SHP77 (cell line): ENCODE measurements around the gene CDKN1C.

Experiments used
- DNase-seq, 2 experiments: peaks; one replicate each; lab custom pipeline; 2025; lab: John Stamatoyannopoulos, UW

The CDKN1C gene

DNA sequence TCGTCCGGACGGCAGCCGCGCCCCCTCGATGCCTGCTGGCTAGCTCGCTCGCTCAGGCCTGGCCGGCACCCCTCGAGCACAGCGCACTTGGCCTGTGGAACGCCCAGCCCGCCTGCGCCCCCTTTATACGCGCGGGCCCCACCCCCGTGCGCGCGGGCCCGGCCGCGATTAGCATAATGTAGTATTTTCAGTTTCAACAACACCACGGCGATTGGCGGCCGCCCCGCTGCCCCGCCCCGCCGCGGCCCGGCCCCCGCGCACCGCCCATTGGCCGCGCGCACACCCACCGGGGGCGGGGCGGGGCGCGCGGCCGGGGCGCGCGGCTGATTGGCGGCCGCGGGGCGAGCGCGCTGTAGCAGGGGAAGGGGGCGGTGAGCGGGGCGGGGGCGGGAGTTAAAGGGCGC lies at the start of gene CDKN1C:
CDKN1C (minus strand) TSS at position 98 of the 404 bp plus-strand sequence. CDS start 319 bp downstream, outside the sequence.
- DNase-seq = peak in 1 of 2 experiments; percentile 52

DNA sequence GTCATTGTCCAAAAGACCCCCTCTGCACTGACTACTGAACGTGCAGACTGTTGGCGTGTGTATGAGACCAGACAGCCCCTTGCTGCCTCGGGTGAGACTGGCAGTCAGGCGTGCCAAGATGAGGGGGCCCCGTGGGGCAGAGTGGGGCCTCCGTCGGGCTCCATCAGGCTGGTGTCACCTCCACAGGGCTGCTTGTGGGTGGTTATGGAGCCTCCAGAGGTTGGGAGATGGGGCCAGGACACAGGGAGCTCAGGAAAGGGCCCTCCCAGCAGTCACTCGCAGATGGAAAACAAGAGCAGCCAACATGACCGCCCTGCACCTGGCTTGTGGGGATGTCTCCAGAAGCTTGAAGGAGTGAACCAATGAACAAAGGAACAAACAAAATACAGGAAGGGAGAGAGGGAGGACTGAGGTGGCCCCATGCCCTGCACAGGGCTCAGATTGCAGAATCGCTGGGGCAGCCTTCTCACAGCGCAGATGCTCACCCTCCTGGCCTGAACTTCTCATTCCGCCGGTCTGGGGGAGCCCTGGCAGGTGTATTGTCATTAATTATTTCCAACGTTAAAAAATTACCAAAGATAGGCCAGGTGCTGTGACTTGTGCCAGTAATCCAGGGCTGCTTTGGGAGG lies 49.1 kb upstream of the CDKN1C start:
- no peak for DNase-seq

DNA sequence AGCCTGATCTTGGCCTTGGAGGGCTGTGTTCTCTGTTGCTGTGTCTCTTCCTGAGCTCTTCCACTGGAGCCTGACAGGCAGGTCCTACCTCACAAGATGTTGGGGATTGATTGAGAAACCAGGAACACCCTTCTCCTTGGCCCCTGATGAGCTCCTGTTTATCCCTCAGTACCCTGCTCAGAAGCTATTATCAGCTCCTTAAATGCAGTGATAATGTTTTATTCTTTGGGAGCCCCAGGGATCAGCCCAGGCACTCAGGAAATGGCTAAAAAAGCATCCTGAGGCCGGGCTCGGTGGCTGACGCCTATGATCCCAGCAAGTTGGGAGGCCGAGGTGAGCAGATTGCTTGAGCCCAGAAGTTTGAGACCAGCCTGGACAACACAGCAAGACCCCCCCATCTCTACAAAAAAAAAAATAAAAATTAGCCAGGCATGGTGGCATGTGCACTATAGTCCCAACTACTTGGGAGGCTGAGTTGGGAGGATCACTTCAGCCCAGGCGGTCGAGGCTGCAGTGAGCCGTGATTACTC lies 48.5 kb upstream of the CDKN1C start:
- DNase-seq = no peak

DNA sequence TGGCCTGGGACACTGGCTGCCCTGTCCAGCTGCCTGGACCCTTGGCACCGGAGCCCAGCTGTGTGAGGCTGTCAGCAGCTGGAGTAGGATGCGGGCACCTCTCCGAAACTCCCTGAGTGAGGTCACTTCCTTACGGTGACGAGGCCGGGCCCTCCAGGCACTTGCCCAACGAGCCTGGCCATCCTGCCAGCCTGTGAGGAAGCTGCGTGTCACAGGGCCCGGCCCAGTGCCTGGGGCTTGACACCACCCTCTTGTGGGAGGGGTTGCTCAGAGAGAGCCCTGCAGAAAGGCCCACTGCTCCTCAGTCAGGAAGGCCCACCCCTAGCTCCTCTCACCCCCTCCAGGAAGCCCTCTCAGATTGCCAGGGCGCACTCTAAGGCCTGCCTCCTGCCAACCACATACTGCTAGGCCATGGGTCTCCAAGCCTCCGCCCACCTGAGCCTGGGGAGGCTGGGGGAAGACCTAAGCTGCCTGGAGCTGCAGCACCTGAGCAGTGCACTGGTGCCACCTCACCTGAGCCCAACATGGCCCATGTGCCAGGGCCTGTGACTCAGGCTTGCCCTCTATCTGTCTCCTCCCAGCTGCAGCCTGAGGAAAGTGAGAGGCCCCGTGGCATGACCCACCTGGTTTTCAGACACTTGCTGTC lies 47.9 kb upstream of the CDKN1C start:
- DNase-seq = no peak

DNA sequence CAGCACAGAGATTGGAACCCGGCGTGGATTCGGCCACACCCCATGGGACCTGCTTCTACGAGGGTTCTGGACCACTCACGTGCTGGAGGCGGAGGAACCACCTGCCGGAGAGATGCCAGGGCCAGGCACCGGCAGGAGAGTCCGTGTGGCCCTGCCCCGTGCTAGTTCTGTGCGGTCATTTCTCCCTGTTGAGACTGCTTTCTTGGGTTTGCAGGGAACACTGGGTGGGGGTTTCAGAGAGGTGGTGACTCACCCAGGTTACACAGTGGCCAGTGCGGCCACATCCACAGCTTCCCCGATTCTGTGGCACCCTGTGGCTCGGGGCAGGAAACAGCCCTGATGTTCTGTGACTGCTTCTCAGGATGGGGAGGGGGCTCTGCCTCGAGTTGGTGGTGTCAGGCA lies 47.3 kb upstream of the CDKN1C start:
- no peak for DNase-seq

DNA sequence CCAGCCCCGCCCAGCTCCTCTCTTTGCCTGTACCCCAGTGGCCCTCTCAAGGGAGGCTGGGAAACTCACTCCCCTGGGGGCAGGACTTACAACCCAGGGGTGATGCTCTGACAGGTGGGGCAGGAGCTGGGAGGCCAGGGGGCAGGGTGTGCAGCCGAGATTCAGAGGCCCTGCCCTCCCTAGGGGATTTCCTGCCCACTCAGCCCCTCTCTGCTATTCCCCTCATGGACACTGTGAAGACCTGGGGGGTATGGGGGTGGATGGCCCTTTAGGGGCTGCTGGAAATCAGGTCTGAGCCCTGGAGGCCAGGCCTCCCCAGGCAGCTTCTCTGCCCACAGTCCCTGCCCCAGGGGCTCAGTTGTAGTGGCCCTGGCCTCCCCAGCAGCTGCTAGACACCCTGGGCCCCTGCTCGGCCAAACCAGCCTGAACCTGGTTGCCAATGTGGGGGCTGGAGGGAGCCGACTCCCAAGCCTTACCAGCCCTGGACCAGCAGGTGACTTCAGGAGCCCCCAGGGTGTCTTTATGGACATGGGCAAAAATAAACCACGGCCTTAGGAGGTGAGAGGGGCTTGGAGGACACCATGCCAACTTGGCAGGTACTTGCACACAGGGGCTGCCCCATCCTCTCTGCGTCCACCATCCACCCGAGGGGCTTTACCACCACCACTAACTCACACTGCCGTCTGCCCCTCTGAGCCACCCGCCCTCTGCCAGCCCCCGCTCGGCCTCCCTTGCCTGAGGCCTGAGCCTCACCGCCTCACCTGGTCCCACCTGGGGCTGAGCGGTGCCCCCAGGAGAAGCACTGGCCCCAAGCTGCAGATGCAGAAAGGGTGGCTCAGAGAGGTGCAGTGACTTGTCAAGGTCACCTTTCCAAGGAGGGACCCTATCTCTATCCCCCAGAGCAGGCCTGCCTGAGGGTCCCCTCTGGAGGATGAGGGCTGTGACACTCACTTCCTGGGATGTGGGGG lies 46.5 kb upstream of the CDKN1C start:
- DNase-seq = no peak

DNA sequence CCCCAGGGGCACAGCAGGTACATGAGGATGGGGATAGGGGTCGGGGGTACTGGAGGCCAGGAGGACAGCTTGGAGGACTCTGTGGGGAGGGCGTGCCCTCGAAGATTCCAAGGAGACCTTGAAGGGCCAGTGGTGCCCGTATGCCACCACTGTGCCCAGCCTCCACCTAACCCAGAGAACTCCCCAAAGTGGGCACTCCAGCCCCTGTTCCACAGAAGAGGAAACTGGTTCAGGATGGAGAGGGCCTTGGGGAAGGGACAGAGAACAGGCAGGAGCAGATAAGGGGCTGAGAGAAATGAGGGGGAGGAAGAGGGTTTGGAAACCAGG lies 45.8 kb upstream of the CDKN1C start:
- no peak for DNase-seq

DNA sequence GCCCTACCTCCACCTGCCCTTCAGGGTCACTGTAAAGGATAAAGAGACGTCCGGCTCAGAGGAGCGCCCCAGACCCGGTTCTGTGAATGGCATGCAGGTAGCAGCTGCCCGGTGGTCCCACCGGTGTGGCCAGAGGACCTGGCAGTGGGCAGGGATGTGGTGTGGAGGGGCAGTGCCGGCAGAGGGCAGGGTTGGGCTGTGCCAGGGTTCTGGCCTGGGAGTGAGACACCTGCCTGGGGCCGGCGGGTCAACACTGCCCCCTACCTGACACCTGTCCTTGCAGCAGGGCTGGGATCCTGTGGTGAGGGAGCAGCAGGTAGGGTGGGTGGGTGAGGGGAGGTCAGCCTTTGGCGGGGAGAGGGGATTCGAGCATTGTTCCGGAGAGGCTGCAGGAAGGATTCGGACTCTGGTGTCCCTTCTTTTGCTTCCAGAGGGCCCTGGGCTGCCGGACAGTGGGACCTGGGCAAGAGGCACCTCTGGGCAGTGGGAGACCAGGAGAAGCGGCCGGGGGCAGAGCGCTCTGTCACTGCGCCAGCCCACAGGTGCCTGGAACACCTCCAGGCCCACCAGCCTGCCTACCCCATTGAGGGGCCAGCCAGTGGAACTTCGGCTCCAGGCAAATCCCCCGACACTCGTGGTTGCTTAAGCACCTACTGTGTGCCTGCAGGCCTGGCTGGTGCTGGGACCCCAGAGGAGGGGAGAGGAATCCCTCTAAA lies 45.3 kb upstream of the CDKN1C start:
- DNase-seq = peak in 1 of 2 experiments; percentile 48

DNA sequence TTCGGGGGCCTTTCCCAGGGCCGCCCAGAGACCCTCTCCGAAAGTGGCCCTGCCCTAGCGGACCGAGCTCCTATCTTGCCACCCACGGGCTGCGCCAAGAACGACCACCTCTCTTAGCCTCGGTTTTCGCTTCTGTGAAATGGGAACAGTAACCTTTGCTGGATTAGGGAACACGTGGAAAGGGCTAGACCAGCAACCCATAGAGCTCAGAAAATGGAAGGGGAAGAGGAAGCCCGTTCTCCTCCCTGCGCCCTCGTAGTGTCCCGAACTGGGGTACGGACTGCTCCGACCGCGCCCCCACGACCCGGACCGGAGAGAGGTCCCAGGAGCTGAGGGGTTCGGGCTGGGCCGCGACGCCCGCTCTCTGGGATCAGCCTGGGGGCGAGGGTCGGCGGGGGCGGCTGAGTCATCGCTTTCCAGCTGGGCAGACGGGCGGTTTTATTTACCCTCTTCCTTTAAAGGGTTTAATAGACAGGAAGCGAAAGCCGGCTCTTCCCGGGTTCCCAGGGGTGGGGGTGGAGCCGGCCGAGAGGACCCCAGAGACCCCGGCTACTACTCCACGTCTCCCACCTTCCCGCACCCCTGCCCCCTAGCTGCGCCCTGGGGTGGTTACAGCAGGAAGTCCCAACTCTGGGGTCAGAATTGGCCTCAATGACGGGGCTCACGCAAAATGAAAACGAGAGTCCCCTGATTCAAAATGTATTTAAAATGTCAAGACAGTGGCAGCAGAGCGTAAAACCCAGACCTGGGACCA lies 44.6 kb upstream of the CDKN1C start:
- DNase-seq = no peak

DNA sequence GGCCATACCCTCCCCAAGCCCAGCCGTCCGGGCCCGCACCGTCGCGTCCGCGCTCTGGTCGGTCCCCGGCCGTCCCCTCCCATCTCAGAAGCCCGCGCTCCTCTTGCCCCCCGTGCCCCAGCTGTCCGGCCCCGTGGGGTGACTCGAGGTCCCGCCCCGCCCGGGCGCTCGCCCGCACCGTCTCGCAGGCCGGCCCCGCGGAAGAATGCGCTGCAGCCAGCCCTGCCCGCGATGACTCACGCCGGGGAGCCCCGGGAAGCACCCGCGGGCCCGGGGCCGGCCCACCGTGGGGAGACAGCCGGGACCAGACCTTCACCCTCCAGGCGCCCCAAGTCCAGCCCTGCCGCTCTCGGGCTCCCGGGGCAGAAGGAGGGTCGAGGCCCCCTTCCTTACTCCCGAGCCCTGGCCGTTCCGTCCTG lies 44.0 kb upstream of the CDKN1C start:
- DNase-seq = no peak

DNA sequence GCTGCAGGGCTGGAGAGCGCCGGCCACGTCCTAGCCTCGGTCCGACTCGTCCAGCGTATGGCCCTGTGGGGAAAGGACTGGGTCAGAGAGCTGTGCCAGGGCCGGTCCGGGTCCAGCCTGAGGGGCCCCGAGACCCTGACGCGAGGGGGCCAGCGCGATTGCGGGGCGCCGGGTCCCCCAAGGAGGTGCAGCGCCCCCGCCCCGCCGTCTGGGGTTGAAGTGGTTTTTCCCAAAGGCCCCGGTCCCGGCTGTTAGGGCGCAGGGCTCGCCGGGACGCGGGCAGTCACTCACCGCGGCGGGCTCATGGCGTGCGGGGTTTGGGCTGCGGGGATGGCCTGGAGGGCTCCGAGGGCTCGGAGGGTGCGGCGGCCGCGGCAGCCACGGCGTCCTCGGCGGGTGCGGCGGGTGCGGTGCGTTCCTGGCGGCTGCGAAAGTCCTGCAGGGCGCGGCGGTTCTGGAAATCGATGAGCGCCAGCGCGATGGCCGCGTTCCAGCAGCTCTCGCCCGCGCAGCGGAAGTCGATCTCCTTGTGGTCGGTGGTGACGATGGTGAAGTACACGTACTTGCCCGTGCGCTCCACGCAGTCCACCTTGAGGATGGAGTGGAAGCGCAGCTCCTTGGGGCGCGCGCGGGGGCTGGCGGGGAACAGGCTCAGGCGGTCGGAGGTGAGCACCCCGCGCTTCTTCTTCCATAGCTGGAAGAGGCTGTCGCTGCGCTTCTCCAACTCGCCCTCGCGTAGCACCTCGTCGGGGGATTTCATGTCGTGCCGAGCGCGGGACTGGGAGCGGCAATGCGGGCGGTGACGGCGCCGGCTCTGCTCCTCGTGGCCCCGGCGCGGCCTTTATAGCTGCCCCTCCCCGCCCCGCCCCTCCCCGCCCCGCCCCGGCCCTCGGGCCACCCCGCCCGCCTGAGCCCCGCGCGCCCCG lies 43.3 kb upstream of the CDKN1C start, which contains the start of gene PHLDA2:
PHLDA2 (minus strand) TSS at position 816 of the 926 bp plus-strand sequence; CDS start at position 760, 56 bp downstream.
- no peak for DNase-seq

DNA sequence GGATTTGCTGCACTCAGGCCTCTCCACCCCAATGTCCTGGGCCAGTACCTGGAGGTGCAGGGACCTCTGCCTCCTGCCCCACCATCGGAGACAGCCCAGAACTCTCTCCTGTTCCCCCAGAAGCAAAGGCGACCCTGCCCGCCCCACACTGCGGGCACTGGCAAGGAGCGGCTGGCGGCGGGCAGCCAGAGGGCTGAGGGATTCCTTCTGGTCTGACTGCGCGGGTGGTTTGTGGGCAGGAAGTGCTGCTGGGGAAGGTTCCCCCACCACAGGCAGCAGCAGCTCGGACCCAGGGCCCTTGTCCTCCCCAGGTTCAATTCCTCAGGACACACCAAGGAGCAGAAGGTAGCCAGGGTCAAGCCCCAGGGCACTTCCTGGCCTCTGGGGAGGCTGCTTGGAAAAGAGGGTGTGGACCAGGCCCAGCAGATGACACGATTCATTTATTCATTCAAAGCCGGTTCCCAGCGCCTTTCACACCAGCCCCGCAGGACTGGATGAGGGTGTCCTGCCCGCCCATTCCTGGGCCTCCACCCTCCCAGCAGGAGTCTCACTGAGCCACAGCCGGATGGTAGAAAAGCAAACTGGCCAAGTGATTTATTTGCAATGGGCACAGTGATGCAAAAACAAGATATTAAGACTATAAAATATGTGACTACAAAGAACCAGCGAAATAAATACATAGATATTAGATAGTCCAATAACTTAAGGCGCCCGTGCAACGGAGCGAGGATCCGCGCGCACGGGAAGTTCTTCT lies 42.5 kb upstream of the CDKN1C start:
- DNase-seq = no peak

DNA sequence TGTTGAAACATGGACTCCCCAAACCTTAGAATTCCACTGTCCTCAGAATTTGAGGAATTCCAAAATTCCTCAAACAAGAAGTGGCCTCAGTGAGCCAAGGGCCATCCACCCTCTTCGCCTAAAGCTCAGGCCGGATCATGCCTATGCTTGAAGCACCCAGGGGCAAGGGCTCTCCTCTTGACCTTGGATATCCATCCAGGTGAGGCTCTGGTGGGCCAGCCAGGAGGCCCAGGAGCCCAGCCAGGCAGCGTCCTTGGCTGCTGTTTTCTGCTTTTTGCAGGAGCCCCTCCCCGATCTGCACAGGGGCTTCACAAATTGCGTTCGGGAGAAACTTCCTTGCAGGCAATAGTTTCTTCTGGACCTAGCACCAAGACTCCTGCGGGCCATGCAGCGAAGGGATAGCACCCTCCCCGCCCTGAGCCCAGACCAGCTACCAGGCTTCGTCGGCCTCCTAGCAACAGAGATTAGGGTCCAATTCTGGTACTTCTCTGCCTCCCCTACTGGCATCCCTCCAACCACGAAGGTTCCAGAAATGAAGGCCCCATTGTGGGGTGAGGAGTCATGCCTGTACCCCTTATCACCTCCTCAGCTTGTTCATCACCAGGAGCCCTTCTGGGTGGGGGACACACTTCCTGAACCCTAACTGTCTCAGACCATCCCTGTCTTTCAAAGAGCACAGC lies 41.7 kb upstream of the CDKN1C start:
- DNase-seq = no peak

DNA sequence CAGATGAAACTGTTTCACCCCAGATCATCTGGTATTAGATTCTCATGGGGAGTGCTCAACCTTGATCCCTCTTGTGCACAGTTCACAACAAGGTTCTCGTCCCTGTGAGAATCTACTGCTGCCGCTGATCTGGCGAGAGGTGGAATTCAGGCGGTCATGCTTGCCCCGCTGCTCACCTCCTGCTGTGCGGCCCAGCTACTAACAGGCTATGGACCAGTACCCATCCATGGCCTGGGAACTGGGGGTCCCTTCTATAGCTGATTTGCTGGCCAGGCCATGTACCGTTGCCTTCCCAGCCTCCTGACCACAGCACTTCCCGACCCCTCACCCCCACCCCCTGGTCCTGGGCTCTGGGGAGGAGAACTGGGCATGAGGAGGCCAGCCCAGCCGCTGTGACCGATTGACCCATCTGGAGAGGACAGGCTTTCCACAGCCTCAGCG lies 41.1 kb upstream of the CDKN1C start:
- no peak for DNase-seq

DNA sequence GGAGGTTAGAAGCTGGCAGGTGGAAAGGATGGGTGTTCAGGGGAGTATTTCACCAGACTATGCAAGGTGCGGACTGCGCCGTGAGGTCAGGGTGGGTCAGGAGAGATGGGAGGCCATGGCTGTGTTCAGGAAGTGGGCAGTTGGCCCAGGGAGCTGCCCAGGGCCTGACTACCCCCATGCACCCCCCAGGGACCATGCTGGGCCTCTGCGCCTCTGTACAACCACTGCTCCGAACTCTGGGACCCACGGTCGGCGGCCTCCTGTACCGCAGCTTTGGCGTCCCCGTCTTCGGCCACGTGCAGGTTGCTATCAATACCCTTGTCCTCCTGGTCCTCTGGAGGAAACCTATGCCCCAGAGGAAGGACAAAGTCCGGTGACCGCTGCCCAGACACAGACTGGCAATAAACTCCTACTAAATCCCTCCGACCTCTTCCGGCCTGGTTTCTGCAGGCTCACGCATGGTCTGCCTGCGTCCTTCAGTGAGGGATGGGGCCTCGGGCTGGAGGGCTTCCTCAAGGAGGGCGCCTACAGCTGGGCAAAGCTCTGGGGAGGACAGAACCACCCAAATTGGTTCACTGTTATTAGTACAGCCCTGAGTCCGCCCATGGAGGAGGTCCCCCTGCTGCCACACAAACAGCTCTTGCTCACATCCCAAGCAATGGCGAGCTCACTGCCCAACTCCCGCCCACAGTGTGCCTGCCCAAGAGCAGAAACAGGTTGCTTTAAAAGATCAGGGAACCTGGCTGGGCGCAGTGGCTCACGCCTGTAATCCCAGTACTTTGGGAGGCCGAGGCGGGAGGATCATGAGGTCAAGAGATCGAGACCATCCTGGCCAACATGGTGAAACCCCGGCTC lies 39.5 kb upstream of the CDKN1C start:
- DNase-seq = no peak

DNA sequence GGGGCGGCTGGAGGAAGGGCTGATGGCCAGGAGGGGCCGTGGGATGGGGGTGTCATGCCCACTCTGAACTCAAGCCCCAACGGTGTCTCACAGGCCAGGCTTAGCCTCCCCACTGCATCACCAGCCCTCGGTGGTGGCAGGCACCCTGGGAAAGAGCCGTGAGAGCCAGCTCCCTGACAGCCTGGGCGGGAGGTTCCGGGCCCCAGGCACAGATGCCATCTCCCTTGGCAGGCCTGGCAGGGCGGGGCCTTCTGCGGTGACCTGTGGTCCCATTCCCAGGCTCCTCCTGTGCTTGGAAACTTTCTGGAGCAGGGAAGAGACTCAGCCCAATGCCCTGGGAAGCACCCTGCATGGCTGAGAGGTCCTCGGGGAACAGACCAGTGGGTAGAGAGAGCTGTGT lies 38.8 kb upstream of the CDKN1C start:
- no peak for DNase-seq
